GM12878 (cell line): ENCODE results near the gene NEURL4.

Experiments
- CTCF ChIP-seq, 3 experiments: IDR thresholded peaks in 2 of 3; conservative IDR thresholded peaks in 1 of 3; 2 replicates each; pipeline ENCODE4 v1.5.1; 2011; ENCODE audit warnings: low read depth in 3 of 3, low read length in 3 of 3, mild to moderate bottlenecking in 3 of 3, control low read depth in 2 of 3, moderate library complexity in 2 of 3, inconsistent platforms in 1 of 3, mixed read lengths in 1 of 3; ENCODE audit not compliant: control insufficient read depth in 2 of 3, insufficient read depth in 1 of 3; ENCODE audit errors: extremely low read depth in 1 of 3
- EZH2 ChIP-seq: IDR thresholded peaks from 2 replicates; pipeline ENCODE4 v1.6.1; 2012; ENCODE audit warnings: low read depth, mild to moderate bottlenecking, control low read depth, inconsistent platforms, low read length, borderline replicate concordance; ENCODE audit not compliant: control insufficient read depth
- HDAC6 ChIP-seq: fragments of 200-600 bp; sonication (generic); IDR thresholded peaks from one replicate; pipeline ENCODE4 v1.8.0; 2017; ENCODE audit warnings: antibody characterized with exemption; ENCODE audit not compliant: unreplicated experiment
- MAX ChIP-seq: IDR thresholded peaks from 2 replicates; pipeline ENCODE4 v1.6.1; 2012; ENCODE audit warnings: low read depth, low read length, improper control_type of control experiment
- MYC ChIP-seq: IDR thresholded peaks from 2 replicates; pipeline ENCODE4 v1.6.1; 2011; ENCODE audit warnings: mild to moderate bottlenecking, low read length, moderate library complexity, inconsistent platforms; ENCODE audit not compliant: insufficient read depth, insufficient replicate concordance, insufficient read length, severe bottlenecking
- NR2C2 ChIP-seq: IDR thresholded peaks from 2 replicates; pipeline ENCODE4 v1.6.1; 2011; ENCODE audit warnings: borderline replicate concordance, low read depth; ENCODE audit not compliant: control insufficient read depth, insufficient read length
- NR2F1 ChIP-seq: fragments of 450-650 bp; conservative IDR thresholded peaks from 2 replicates; pipeline ENCODE4 v1.6.1; 2017; ENCODE audit warnings: mild to moderate bottlenecking
- POLR2A ChIP-seq: IDR thresholded peaks from 2 replicates; pipeline ENCODE4 v1.6.1; 2011; ENCODE audit warnings: low read depth, mild to moderate bottlenecking, low read length
- POLR2AphosphoS2 ChIP-seq: IDR thresholded peaks from 2 replicates; pipeline ENCODE4 v1.6.1; 2011; ENCODE audit warnings: low read depth, mild to moderate bottlenecking, low read length, improper control_type of control experiment, moderate library complexity
- RAD51 ChIP-seq: fragments of 450-650 bp; IDR thresholded peaks from 2 replicates; pipeline ENCODE4 v1.6.1; 2016; ENCODE audit warnings: moderate library complexity, mild to moderate bottlenecking, inconsistent platforms
- RFX5 ChIP-seq: IDR thresholded peaks from 2 replicates; pipeline ENCODE4 v1.6.1; 2011; ENCODE audit warnings: low read depth, low read length, improper control_type of control experiment
- SMARCA5 ChIP-seq: fragments of 450-650 bp; IDR thresholded peaks from 2 replicates; pipeline ENCODE4 v1.6.1; 2017; ENCODE audit warnings: mild to moderate bottlenecking

- TF ChIP-seq CTCF (IDR thresholded peaks at IDR 0.05 in 2 of 3, conservative IDR thresholded peaks at IDR 0.05 in 1 of 3; ENCODE audit: control insufficient read depth in 2 of 3, extremely low read depth in 1 of 3, insufficient read depth in 1 of 3, low read depth in 3 of 3, low read length in 3 of 3) (no peak), RAD51 (no peak), EZH2 (no peak), RFX5 (0 out of 2 replicates have a peak, but pooled peaks have one; percentile 2), MYC (no peak), MAX (no peak), HDAC6 (no peak), NR2F1 (no peak; the same call in 1 of the 2 replicates), POLR2AphosphoS2 (no peak), NR2C2 (no peak), SMARCA5 (0 out of 2 replicates have a peak, but pooled peaks have one; percentile 29), POLR2A (no peak; the same call in 1 of the 2 replicates)
These were observed 982 bp upstream of the NEURL4 start for GRCh38 chr17:7329997-7330637.
